Neuron (in vitro differentiated cells): ENCODE data around the gene JMJD4.

Experiments used
- H2AFZ ChIP-seq: one replicate; pipeline ENCODE4 v1.6.1; 2013; ENCODE audit warnings: low read depth, mild to moderate bottlenecking, inconsistent platforms, low read length, moderate library complexity
- H3K27me3 ChIP-seq: one replicate; pipeline ENCODE4 v1.6.1; 2013; ENCODE audit warnings: low read length; ENCODE audit not compliant: insufficient read depth
- H3K36me3 ChIP-seq: one replicate; pipeline ENCODE4 v1.6.1; 2013; ENCODE audit warnings: low read length; ENCODE audit not compliant: insufficient read depth
- H3K4me1 ChIP-seq: one replicate; pipeline ENCODE4 v1.6.1; 2013; ENCODE audit warnings: low read length; ENCODE audit not compliant: insufficient read depth
- H3K4me3 ChIP-seq: 2 replicates; pipeline ENCODE4 v1.5.1; 2013; ENCODE audit warnings: mild to moderate bottlenecking, low read length, moderate library complexity
- H3K9me3 ChIP-seq: one replicate; pipeline ENCODE4 v1.6.1; 2013; ENCODE audit warnings: low read length

JMJD4 gene

GRCh38 chr1:227766015-227766634 lies 31.0 kb upstream of the JMJD4 start:
- Histone ChIP-seq H3K36me3 (peaks cover 42% of the 10 kb centered on the region), H3K4me1 (peaks cover 3% of the 10 kb centered on the region), H3K4me3 (no peak overlapping the region), H2AFZ (no peak overlapping the region), H3K9me3 (no peaks in the 10 kb centered on the region), H3K27me3 (no peaks in the 10 kb centered on the region)

GRCh38 chr1:227765261-227766014 lies 30.3 kb upstream of the JMJD4 start:
- Histone ChIP-seq H3K36me3 (peaks cover 39% of the 10 kb centered on the region), H3K9me3 (no peaks in the 10 kb centered on the region), H3K27me3 (no peaks in the 10 kb centered on the region), H2AFZ (no peak overlapping the region), H3K4me1 (peaks cover 3% of the 10 kb centered on the region), H3K4me3 (no peak overlapping the region)

GRCh38 chr1:227764019-227764391 lies 28.9 kb upstream of the JMJD4 start:
- no peak overlapping the region for H2AFZ ChIP-seq
- peaks cover 3% of the 10 kb centered on the region for H3K4me1 ChIP-seq
- peaks cover 41% of the 10 kb centered on the region for H3K36me3 ChIP-seq
- H3K9me3 ChIP-seq, result no peaks in the 10 kb centered on the region
- H3K27me3 ChIP-seq, result no peaks in the 10 kb centered on the region
- H3K4me3 ChIP-seq, result no peak overlapping the region

GRCh38 chr1:227763246-227764018 lies 28.3 kb upstream of the JMJD4 start:
- peaks cover 38% of the 10 kb centered on the region for H3K36me3 ChIP-seq
- no peaks in the 10 kb centered on the region for H3K9me3 ChIP-seq
- no peaks in the 10 kb centered on the region for H3K27me3 ChIP-seq
- peaks cover 3% of the 10 kb centered on the region for H3K4me1 ChIP-seq
- H2AFZ ChIP-seq, result no peak overlapping the region
- H3K4me3 ChIP-seq, result no peak overlapping the region

- no peaks in the 10 kb centered on the region for H3K9me3 ChIP-seq
- no peak overlapping the region for H2AFZ ChIP-seq
- H3K4me1 ChIP-seq, result peaks cover 3% of the 10 kb centered on the region
- H3K36me3 ChIP-seq, result peaks cover 32% of the 10 kb centered on the region
- H3K27me3 ChIP-seq, result no peaks in the 10 kb centered on the region
- H3K4me3 ChIP-seq, result no peak overlapping the region
These were observed 27.3 kb upstream of the JMJD4 start for GRCh38 chr1:227762231-227762911.

- no peaks in the 10 kb centered on the region for H3K9me3 ChIP-seq
- peaks cover 26% of the 10 kb centered on the region for H3K36me3 ChIP-seq
- H3K27me3 ChIP-seq, result no peaks in the 10 kb centered on the region
- H2AFZ ChIP-seq, result no peak overlapping the region
- H3K4me1 ChIP-seq, result peaks cover 3% of the 10 kb centered on the region
- no peak overlapping the region for H3K4me3 ChIP-seq
These were observed 26.6 kb upstream of the JMJD4 start for GRCh38 chr1:227761621-227762230.

- H3K9me3 ChIP-seq, result no peaks in the 10 kb centered on the region
- no peaks in the 10 kb centered on the region for H3K27me3 ChIP-seq
- no peak overlapping the region for H3K4me3 ChIP-seq
- peaks cover 3% of the 10 kb centered on the region for H3K4me1 ChIP-seq
- H2AFZ ChIP-seq, result no peak overlapping the region
- H3K36me3 ChIP-seq, result peaks cover 34% of the 10 kb centered on the region
These were observed 25.3 kb upstream of the JMJD4 start for GRCh38 chr1:227760377-227760776.

GRCh38 chr1:227759341-227760300 lies 24.5 kb upstream of the JMJD4 start:
- Histone ChIP-seq H2AFZ (no peak overlapping the region), H3K36me3 (peaks cover 34% of the 10 kb centered on the region), H3K27me3 (no peaks in the 10 kb centered on the region), H3K4me3 (no peak overlapping the region), H3K9me3 (no peaks in the 10 kb centered on the region), H3K4me1 (peaks cover 3% of the 10 kb centered on the region)

GRCh38 chr1:227758366-227758765 lies 23.3 kb upstream of the JMJD4 start:
- H3K4me3 ChIP-seq, result no peak overlapping the region
- H3K9me3 ChIP-seq, result no peaks in the 10 kb centered on the region
- H3K36me3 ChIP-seq, result peaks cover 36% of the 10 kb centered on the region
- no peak overlapping the region for H2AFZ ChIP-seq
- no peaks in the 10 kb centered on the region for H3K27me3 ChIP-seq
- peaks cover 3% of the 10 kb centered on the region for H3K4me1 ChIP-seq

GRCh38 chr1:227757781-227758180 lies 22.7 kb upstream of the JMJD4 start:
- H3K27me3 ChIP-seq, result no peaks in the 10 kb centered on the region
- peaks cover 39% of the 10 kb centered on the region for H3K36me3 ChIP-seq
- H2AFZ ChIP-seq, result no peak overlapping the region
- no peak overlapping the region for H3K4me3 ChIP-seq
- no peaks in the 10 kb centered on the region for H3K9me3 ChIP-seq
- H3K4me1 ChIP-seq, result peaks cover 3% of the 10 kb centered on the region

- H3K4me3 ChIP-seq, result no peak overlapping the region
- no peaks in the 10 kb centered on the region for H3K4me1 ChIP-seq
- H3K27me3 ChIP-seq, result no peaks in the 10 kb centered on the region
- H2AFZ ChIP-seq, result no peak overlapping the region
- H3K36me3 ChIP-seq, result peaks cover 40% of the 10 kb centered on the region
- H3K9me3 ChIP-seq, result peaks cover under 1% of the 10 kb centered on the region
These were observed 21.3 kb upstream of the JMJD4 start for GRCh38 chr1:227756172-227756959.
